Smooth muscle cell (in vitro differentiated cells): Measurements from ENCODE around the gene NF2. TPM values are rescaled to one million over a fixed set of nuclear protein-coding genes. Genes with fewer than 3 reads are reported as not detected.

ENCODE experiments used
- DNase-seq: peaks from one replicate; lab custom pipeline; 2025; ENCODE audit not compliant: unreplicated experiment; lab: John Stamatoyannopoulos, UW
- H2AFZ ChIP-seq: fragments of 200-600 bp; sonication (generic); 2 replicates; pipeline ENCODE4 v1.6.0; 2016; ENCODE audit warnings: antibody characterized with exemption, low read depth, mild to moderate bottlenecking
- H3F3A ChIP-seq: fragments of 200-600 bp; sonication (generic); 2 replicates; pipeline ENCODE4 v1.6.0; 2017; ENCODE audit warnings: antibody characterized with exemption, low read depth
- H3K27ac ChIP-seq: fragments of 200-600 bp; sonication (generic); 2 replicates; pipeline ENCODE4 v1.5.1; 2016; ENCODE audit warnings: low read depth, mild to moderate bottlenecking
- H3K27me3 ChIP-seq: fragments of 200-600 bp; sonication (generic); 2 replicates; pipeline ENCODE4 v1.6.1; 2016; ENCODE audit warnings: low read depth, mild to moderate bottlenecking
- H3K36me3 ChIP-seq: fragments of 200-600 bp; sonication (generic); 2 replicates; pipeline ENCODE4 v1.5.1; 2016; ENCODE audit warnings: low read depth
- H3K4me1 ChIP-seq: fragments of 200-600 bp; sonication (generic); 2 replicates; pipeline ENCODE4 v1.5.1; 2016; ENCODE audit warnings: low read depth
- H3K4me2 ChIP-seq: fragments of 200-600 bp; sonication (generic); 2 replicates; pipeline ENCODE4 v1.6.0; 2016; ENCODE audit warnings: mild to moderate bottlenecking
- H3K4me3 ChIP-seq: fragments of 200-600 bp; sonication (generic); 2 replicates; pipeline ENCODE4 v1.5.1; 2016; ENCODE audit warnings: mild to moderate bottlenecking
- H3K79me2 ChIP-seq: fragments of 200-600 bp; sonication (generic); 2 replicates; pipeline ENCODE4 v1.6.0; 2016; ENCODE audit warnings: low read depth, mild to moderate bottlenecking
- H3K9ac ChIP-seq: fragments of 200-600 bp; sonication (generic); 2 replicates; pipeline ENCODE4 v1.6.0; 2016; ENCODE audit warnings: low read depth
- H3K9me3 ChIP-seq: fragments of 200-600 bp; sonication (generic); replicated peaks from 2 replicates; pipeline ENCODE4 v1.5.1; 2016; ENCODE audit warnings: low read depth
- H4K20me1 ChIP-seq: fragments of 200-600 bp; sonication (generic); 2 replicates; pipeline ENCODE4 v1.6.0; 2016; ENCODE audit warnings: low read depth
- WGBS: methylation state at CpG from one replicate; pipeline ENCODE4 v1.1.7; 2016; ENCODE audit warnings: low lambda C conversion rate; 5-methylcytosine and 5-hydroxymethylcytosine counted together
- polyA plus RNA-seq: library from polyadenylated mRNA; unstranded; fragments of >200 nt; fragmentation: Nextera tagmentation; extraction: Ambion mirVana; gene quantifications from 2 replicates; pipeline ENCODE4 v1.2.1, GENCODE V29; 2016
- total RNA-seq: library from RNA; depleted of rRNA; stranded (reverse); fragments of >200 nt; gene quantifications from 2 replicates; pipeline ENCODE4 v1.2.3, GENCODE V29; 2014
- TF ChIP-seq, protein P1 (sequence below): fragments of 200-600 bp; sonication (generic); IDR thresholded peaks from 2 replicates; pipeline ENCODE4 v1.5.1; 2017; ENCODE audit warnings: borderline replicate concordance, mild to moderate bottlenecking, antibody characterized with exemption; ENCODE audit not compliant: insufficient read depth, poor library complexity, severe bottlenecking

NF2 gene
- total and polyA plus RNA-seq, 2 experiments from 2014 or later, result 21.5 to 21.7 TPM

DNA sequence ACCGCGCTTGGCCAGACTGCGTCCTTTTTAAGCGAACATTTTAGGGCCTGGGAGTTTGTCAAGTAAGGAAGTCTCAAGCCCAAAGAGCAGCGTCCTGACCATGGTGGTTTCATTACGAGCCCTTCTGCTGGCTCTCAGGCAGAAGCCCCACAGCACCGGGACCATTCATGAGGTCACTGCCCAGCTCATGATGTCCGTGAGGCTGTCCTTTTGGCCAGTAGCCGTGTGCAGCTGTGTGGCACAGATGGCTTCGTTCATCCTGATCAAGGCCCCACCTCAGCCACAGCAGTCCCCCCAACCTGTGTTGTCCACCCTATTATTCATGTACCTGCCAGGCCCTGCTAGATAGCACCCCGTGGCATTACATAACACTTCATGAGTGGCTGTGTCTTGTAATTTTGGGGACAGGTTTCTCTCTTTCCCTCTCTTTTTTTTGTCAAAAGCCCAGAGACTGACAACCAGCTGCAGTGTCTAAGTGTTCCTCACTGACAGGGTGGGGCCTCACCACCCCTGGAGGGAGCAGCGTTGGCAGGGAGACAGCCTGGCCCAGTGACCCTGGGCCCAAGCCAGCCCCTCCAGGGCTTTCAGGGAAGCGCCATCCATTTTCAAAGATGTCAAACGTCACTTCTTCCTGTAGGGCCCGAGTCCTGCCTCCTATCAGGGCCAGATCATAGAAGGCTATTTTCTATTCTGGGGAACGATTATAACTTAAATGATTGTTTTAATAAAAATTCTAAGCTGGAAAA is 94.6 kb downstream of the NF2 start:
- H3K79me2 ChIP-seq, result no peaks in the 10 kb centered on the region
- H3F3A ChIP-seq, result no peaks in the 10 kb centered on the region
- H3K9me3 ChIP-seq, result no peaks in the 10 kb centered on the region
- H3K27me3 ChIP-seq, result peaks cover 31% of the 10 kb centered on the region
- H3K27ac ChIP-seq, result no peak overlapping the region
- DNase-seq, result no peak
- TF ChIP-seq, protein P1, sequence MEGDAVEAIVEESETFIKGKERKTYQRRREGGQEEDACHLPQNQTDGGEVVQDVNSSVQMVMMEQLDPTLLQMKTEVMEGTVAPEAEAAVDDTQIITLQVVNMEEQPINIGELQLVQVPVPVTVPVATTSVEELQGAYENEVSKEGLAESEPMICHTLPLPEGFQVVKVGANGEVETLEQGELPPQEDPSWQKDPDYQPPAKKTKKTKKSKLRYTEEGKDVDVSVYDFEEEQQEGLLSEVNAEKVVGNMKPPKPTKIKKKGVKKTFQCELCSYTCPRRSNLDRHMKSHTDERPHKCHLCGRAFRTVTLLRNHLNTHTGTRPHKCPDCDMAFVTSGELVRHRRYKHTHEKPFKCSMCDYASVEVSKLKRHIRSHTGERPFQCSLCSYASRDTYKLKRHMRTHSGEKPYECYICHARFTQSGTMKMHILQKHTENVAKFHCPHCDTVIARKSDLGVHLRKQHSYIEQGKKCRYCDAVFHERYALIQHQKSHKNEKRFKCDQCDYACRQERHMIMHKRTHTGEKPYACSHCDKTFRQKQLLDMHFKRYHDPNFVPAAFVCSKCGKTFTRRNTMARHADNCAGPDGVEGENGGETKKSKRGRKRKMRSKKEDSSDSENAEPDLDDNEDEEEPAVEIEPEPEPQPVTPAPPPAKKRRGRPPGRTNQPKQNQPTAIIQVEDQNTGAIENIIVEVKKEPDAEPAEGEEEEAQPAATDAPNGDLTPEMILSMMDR, result no peak
- H3K36me3 ChIP-seq, result no peaks in the 10 kb centered on the region
- no peak overlapping the region for H2AFZ ChIP-seq
- no peak overlapping the region for H3K4me3 ChIP-seq
- H3K9ac ChIP-seq, result no peak overlapping the region
- peaks cover 24% of the 10 kb centered on the region for H3K4me1 ChIP-seq
- WGBS, result 96% methylated on average over 16 of the region's 16 CpGs
- no peak overlapping the region for H3K4me2 ChIP-seq
- no peaks in the 10 kb centered on the region for H4K20me1 ChIP-seq

DNA sequence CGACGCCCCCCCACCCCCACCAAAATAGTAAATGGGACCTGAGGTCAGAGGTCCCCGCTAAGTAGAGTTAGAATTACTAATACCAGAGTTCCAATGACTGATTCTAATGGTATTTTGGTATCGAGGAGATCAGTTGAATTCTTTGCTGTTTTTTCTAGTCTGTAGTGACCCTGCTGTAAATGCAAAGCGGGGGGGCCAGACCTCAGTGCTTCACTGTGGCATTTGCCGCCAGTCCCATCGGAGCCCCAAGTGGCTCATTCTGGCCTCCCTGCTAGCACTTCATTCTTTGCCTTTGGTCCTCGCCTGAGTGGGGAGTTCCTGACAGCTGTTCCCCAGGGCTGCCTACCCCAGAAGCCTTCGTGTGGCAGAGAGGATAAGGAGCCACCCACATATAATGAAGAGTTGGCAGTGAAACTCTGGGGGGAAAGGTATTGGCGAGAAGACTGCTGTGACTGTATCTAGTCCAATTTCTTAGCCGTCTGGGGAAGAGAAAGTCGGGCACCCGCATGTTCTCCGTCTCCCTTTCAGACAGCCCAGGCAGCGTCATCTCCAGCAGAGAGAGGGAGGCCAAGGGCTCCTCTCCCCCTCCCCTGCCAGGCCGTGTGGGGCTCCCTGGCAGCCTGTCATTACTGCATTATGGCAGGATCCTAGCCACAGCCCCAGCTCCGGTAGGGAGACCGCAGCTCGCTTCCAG is 96.9 kb downstream of the NF2 start:
- TF ChIP-seq, protein P1, result no peak
- DNase-seq, result no peak
- peaks cover 36% of the 10 kb centered on the region for H3K4me1 ChIP-seq
- H3K4me2 ChIP-seq, result no peak overlapping the region
- no peak overlapping the region for H3K27ac ChIP-seq
- WGBS, result 69% methylated on average over 19 of the region's 19 CpGs
- no peaks in the 10 kb centered on the region for H3F3A ChIP-seq
- no peak overlapping the region for H2AFZ ChIP-seq
- no peaks in the 10 kb centered on the region for H3K9me3 ChIP-seq
- H3K36me3 ChIP-seq, result no peaks in the 10 kb centered on the region
- no peak overlapping the region for H3K4me3 ChIP-seq
- H3K9ac ChIP-seq, result no peak overlapping the region
- H3K79me2 ChIP-seq, result no peaks in the 10 kb centered on the region
- H3K27me3 ChIP-seq, result peaks cover 39% of the 10 kb centered on the region
- H4K20me1 ChIP-seq, result no peaks in the 10 kb centered on the region

DNA sequence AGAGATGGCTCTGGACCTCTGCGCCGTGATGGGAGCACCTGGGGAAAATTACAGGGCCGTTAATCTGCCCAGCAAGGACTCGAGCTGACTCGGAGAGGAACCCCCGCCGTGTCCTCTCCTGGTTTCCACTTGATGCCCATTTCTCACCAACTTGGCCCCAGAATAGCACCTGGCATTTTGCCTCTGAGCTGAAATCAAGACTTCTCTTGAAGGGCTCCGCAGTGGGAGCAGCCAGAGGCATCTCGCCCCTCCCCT is 97.4 kb downstream of the NF2 start:
- no peaks in the 10 kb centered on the region for H3K79me2 ChIP-seq
- H3K4me1 ChIP-seq, result peaks cover 36% of the 10 kb centered on the region
- no peaks in the 10 kb centered on the region for H3K9me3 ChIP-seq
- H3K36me3 ChIP-seq, result no peaks in the 10 kb centered on the region
- H2AFZ ChIP-seq, result no peak overlapping the region
- H3K4me3 ChIP-seq, result no peak overlapping the region
- H3K4me2 ChIP-seq, result no peak overlapping the region
- H3F3A ChIP-seq, result no peaks in the 10 kb centered on the region
- H3K27ac ChIP-seq, result no peak overlapping the region
- no peak for DNase-seq
- TF ChIP-seq, protein P1, result no peak
- H3K27me3 ChIP-seq, result peaks cover 39% of the 10 kb centered on the region
- 70% methylated on average over 9 of the region's 9 CpGs for WGBS
- no peaks in the 10 kb centered on the region for H4K20me1 ChIP-seq
- no peak overlapping the region for H3K9ac ChIP-seq
